BLaER1 treated with 17β-estradiol and CSF1 and Interleukin-3, amounts not matched to agents 10 nM and 100 nM (cell line): ENCODE data around the gene PCP4.

ENCODE experiments used
- H3K27ac ChIP-seq, 11 experiments: shearing (Covaris generic); formaldehyde crosslinking; 2 replicates each; pipeline ENCODE4 v1.8.1; 2022
- H3K27me3 ChIP-seq, 11 experiments: shearing (Covaris generic); formaldehyde crosslinking; 2 replicates each; pipeline ENCODE4 v1.8.1; 2022
- H3K36me3 ChIP-seq, 11 experiments: shearing (Covaris generic); formaldehyde crosslinking; 2 replicates each; pipeline ENCODE4 v1.8.1; 2022
- H3K4me1 ChIP-seq, 10 experiments: shearing (Covaris generic); formaldehyde crosslinking; 2 replicates each; pipeline ENCODE4 v1.8.1; 2022
- H3K4me2 ChIP-seq, 11 experiments: shearing (Covaris generic); formaldehyde crosslinking; 2 replicates each; pipeline ENCODE4 v1.8.1; 2022
- H3K4me3 ChIP-seq, 10 experiments: shearing (Covaris generic); formaldehyde crosslinking; 2 replicates each; pipeline ENCODE4 v1.8.1; 2022
- H3K9ac ChIP-seq, 11 experiments: shearing (Covaris generic); formaldehyde crosslinking; 2 replicates each; pipeline ENCODE4 v1.8.1; 2022
- H3K9me3 ChIP-seq, 11 experiments: shearing (Covaris generic); formaldehyde crosslinking; replicated peaks in 1 of 11; 2 replicates each; pipeline ENCODE4 v1.8.1; 2022
- H4K20me1 ChIP-seq, 11 experiments: shearing (Covaris generic); formaldehyde crosslinking; 2 replicates each; pipeline ENCODE4 v1.8.1; 2022
- Cebpa-rat ChIP-seq, 11 experiments: shearing (Covaris generic); IDR thresholded peaks; 2 replicates each; pipeline ENCODE4 v1.8.1; 2022

The PCP4 gene

DNA sequence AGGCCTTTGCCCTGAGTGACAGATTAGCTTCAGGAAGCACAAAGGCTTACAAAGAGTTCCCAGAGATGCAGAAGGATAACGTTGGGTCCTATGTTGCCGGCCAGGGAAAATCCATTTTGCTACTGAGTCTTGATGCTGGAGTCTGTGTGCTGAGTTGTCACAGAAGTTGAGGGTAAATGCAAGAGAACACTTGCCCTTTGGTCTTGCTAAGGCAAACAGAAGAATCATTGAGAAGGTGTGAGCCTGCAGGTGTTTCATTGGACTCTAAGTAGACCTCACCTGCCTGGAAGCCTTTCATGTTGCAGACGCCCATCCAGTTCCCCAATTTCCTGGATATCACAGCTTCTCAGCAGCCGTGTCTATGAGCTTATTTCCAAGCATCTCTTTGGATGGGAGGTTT lies 105.2 kb downstream of the PCP4 start:
- Histone ChIP-seq H3K9me3 (peaks cover 0 to 12% (median under 1%) of the 10 kb centered on the region in 11 experiments; a peak in 4 of 22 replicates), H3K4me2 (no peak overlapping the region), H3K4me3 (no peak overlapping the region), H3K9ac (no peak overlapping the region), H3K4me1 (peaks cover 0 to 4% (median 0%) of the 10 kb centered on the region in 10 experiments; a peak in 2 of 20 replicates), H3K27ac (no peak overlapping the region), H3K36me3 (no peaks in the 10 kb centered on the region), H3K27me3 (no peaks in the 10 kb centered on the region; a peak in 1 of 22 replicates), H4K20me1 (no peaks in the 10 kb centered on the region)
- TF ChIP-seq Cebpa-rat (IDR thresholded peaks at IDR 0.05), result no peak

DNA sequence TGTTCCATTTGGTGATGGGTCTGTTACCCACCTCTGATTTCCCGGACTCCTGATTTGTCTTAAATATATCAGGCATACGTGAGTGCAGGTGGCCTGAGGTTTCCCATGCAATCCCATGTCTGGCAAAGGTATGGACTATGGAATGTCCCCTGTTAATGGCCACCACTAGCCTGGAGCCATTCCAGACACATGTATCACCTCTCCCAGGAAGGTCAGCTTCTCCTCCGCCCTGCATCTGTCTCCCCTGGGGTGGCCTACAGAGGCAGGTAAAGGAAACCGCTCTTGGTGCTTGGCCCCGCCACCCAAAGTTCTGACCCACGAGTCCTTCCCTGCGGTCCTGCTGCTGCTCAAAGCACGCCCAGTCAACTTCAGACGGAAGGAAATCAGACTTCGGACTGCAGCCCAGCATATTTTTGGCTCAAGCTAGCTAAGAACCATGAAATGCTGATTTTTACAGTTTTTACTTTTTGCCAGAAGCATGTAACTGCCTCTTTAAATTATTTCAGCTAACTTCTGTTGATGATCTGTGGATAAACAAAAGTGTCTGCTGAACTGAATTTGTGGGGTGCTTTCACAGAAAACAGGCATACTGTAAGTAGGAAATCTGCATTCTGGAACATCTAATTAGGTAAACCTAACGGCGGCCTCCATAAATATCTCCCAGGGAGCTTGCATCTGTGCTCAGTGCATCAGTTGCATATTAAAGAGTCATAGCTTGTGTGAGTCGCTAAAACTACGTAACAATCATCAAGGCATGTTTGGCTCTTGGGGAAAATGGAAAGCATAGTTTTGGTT lies 105.9 kb downstream of the PCP4 start:
- H3K9me3 ChIP-seq, result peaks cover 0 to 4% (median 0%) of the 10 kb centered on the region in 11 experiments; a peak in 2 of 22 replicates
- H3K4me3 ChIP-seq, result no peak overlapping the region
- no peak overlapping the region for H3K4me2 ChIP-seq
- H3K36me3 ChIP-seq, result no peaks in the 10 kb centered on the region
- peaks cover 0 to 4% (median 0%) of the 10 kb centered on the region in 10 experiments; a peak in 2 of 20 replicates for H3K4me1 ChIP-seq
- H3K27me3 ChIP-seq, result no peaks in the 10 kb centered on the region; a peak in 1 of 22 replicates
- TF ChIP-seq Cebpa-rat (IDR thresholded peaks at IDR 0.05), result no peak
- no peak overlapping the region for H3K27ac ChIP-seq
- no peaks in the 10 kb centered on the region for H4K20me1 ChIP-seq
- no peak overlapping the region for H3K9ac ChIP-seq

DNA sequence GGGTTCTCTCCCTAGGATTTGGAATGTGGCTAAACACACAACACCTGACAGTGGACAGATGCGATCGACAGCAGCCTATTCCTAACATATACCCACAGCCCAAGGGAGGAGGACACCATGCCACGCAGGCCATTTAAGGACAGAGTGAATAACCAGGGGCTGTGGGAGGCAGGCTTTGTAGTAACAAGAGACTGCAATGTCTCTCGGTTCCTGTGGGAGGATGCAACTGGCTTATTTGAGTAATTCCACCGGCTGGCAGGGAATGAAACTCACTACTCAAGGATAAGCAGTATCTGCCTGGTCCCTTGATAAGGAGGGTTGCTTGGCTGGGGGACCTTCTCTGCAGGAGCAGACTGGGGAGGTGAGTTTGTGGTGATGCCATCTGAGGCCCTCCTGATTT lies 109.6 kb downstream of the PCP4 start:
- no peak for TF ChIP-seq Cebpa-rat (IDR thresholded peaks at IDR 0.05)
- no peaks in the 10 kb centered on the region for H3K36me3 ChIP-seq

More for the DNA sequence above, 109.6 kb downstream of the PCP4 start:
- Histone ChIP-seq H3K9me3 (no peaks in the 10 kb centered on the region), H3K27me3 (no peaks in the 10 kb centered on the region; a peak in 1 of 22 replicates), H3K4me2 (no peak overlapping the region), H3K4me1 (no peaks in the 10 kb centered on the region), H4K20me1 (no peaks in the 10 kb centered on the region), H3K9ac (no peak overlapping the region), H3K4me3 (no peak overlapping the region), H3K27ac (no peak overlapping the region)
